GM21360 (cell line): ENCODE data around the gene CAMKK1.
A peak's percentile ranks its signal among the peaks of the same experiment; 100 is the strongest.

ENCODE experiments used
- ATAC-seq: cut with Tn5 transposase; IDR thresholded peaks from one replicate; pipeline ENCODE4 v1.9.1; 2021; ENCODE audit warnings: mild to moderate bottlenecking, moderate library complexity; ENCODE audit not compliant: unreplicated experiment

Gene CAMKK1

GRCh38 chr17:3893003-3893719 lies at the start of gene CAMKK1:
Gene CAMKK1, minus strand, starts transcription at chr17:3893053. Its CDS starts 7,366 bp downstream, at chr17:3885687.
- ATAC-seq = peak; percentile 75

GRCh38 chr17:3940965-3941698 lies 48.3 kb upstream of the CAMKK1 start:
- no peak for ATAC-seq

DNA sequence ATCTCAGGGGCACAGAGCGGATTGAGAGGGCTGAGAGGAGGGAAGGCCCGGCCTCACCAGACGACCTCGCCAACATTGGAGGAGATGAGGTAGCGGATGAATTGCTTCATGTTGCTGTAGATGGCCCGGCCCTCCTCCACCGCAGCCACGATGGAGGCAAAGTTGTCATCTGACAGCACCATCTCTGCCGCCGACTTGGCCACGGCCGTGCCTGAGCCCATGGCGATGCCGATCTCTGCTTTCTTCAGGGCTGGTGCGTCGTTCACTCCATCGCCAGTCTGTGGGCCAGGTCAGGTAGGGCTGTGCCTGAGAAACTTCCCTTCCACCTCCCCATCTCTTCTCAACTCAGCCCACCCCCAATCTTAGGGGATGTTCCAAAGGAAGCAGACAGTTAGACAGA lies 44.5 kb upstream of the CAMKK1 start:
- no peak for ATAC-seq

GRCh38 chr17:3935825-3936355 lies 43.0 kb upstream of the CAMKK1 start:
- ATAC-seq = no peak

- no peak for ATAC-seq
Measured at GRCh38 chr17:3935140-3935542, 42.3 kb upstream of the CAMKK1 start.

GRCh38 chr17:3929764-3930163 lies 36.9 kb upstream of the CAMKK1 start:
- no peak for ATAC-seq

DNA sequence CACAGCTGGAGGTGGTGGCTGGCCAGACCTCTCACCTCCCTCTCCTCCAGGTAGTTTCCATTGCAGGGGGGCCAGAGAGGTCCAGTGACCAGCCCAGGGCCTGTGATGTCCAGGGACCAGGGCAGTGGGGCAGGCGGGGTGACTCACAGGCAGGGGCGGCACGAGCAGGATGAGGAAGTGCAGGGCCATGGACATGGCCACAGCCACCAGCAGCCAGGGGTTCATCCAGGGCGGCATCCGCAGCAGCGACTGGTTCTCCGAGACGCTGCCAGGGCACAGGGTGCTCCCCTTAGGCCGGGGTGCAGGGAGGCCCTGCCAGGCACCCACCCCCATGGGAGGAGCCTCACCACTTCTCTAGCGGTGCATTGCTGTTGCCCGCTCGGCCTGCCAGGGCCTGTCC lies 36.3 kb upstream of the CAMKK1 start:
- no peak for ATAC-seq

DNA sequence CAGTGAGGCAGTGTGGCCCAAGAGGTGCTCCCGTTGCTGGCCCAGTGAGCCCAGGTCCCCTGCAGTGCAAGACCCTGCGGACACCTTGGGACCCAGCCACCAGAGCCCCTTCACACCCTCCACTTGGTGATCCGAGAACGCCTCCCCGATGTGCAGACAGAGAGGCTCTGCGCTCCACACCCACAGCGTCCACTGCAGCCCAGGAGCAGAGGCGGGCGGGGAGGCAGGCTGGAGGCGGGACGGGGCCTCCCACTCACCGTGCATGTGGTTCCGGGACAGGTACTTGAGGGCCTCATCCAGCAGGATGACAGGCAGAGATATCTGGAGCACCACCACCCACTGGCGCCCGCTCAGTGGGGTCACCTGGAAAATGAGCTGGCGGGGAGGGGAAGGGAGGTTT lies 35.6 kb upstream of the CAMKK1 start:
- no peak for ATAC-seq

- ATAC-seq = no peak
Measured at GRCh38 chr17:3927628-3928340, 34.9 kb upstream of the CAMKK1 start.

DNA sequence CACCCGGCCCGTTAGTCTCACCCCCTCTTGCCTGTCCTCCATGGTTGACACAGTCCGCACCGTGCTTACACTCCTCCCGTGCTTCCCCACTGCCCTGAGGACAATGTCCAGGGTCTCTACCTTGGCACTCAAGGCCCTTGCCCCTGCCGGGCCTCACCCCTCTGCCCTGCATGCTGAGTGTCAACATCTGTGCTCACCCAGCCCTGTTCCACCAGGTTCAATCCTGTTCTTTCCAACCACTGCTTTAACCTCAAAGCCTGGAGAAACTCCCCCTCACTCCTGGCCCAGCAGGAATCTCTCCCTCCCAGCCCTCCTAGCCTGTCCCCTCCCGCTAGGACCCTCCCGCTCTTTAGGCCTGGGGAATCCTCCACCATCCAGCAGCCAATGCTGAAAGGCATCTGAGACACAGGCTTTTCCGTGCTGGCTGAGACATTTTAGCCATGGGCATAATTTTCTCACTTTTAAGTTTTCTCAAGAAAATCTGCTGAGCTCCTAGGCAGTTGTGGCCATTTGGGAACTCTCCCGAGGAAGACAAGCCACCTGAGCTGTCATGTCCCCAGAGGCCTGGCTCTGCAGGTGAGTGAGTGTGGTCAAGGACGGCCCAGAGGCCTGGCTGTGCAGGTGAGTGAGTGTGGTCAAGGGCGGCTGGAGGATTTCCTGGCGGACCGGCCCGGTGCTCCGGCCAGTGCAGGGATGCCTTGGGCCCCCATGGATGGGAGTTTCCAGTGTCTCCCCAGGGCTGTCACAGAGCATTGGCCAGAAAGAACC lies 34.2 kb upstream of the CAMKK1 start:
- ATAC-seq = no peak

GRCh38 chr17:3925684-3926485 lies 33.0 kb upstream of the CAMKK1 start:
- no peak for ATAC-seq

DNA sequence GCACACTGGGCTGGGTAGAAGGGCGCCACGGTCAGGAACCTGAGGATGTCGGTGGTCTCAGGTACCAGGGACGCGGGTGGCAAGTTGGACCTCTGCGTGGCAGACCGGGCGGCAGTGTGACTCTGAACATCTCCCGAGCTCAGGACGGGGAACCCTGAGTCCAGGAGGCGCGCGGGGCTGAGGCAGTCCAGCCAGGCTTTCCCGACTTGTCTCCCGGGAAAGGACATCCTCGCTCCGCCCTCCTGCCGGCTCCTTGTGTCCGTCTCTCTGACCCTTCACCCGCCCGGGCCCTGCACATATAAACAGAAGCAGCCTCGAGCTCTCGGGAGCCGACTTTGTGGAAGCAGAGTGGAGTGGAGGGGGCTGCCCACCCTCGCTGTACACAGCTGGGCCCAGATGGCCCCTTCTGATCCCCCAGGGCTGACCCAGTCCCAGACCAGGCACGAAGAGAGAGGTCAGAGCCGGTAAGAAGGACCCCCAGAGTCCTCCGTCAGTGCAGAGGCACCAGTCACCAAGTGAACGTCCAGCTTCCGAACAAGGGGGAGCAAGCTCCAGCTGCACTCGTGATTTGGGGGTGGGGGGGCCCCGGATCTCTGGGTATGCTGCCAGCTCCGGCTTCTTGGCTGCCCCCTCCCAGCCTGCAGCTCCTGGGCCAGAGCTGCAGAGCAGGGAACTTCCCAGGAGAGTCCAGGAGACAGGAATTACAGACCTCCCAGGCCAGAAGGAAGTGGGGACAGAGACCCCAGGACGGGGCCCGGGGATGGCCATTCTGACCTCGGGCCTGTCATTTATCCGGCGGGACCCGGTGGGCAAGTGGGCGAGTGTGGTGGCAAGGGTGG lies 31.9 kb upstream of the CAMKK1 start:
- no peak for ATAC-seq

- ATAC-seq = no peak
Measured at GRCh38 chr17:3923466-3924190, 30.8 kb upstream of the CAMKK1 start.

DNA sequence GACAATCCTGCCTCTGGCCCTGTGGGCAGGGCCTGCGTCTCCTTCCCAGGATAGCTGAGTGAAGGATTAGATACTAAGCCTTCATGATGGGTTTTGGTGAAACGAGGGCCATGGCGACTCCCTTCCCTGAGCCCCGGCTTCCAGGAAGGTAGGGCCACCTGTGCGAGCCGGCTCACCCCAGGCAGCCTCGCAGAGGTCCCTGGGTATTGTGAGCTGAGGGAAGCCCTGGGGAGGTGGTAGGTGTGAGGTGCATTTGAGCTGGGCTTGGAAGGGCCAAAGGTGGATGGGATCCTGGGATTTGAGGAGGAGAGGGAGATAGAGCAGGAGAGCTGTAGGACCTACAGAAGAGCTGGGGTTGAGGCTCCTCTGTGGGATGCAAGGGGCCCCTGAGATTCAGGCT lies 29.9 kb upstream of the CAMKK1 start:
- ATAC-seq = no peak

DNA sequence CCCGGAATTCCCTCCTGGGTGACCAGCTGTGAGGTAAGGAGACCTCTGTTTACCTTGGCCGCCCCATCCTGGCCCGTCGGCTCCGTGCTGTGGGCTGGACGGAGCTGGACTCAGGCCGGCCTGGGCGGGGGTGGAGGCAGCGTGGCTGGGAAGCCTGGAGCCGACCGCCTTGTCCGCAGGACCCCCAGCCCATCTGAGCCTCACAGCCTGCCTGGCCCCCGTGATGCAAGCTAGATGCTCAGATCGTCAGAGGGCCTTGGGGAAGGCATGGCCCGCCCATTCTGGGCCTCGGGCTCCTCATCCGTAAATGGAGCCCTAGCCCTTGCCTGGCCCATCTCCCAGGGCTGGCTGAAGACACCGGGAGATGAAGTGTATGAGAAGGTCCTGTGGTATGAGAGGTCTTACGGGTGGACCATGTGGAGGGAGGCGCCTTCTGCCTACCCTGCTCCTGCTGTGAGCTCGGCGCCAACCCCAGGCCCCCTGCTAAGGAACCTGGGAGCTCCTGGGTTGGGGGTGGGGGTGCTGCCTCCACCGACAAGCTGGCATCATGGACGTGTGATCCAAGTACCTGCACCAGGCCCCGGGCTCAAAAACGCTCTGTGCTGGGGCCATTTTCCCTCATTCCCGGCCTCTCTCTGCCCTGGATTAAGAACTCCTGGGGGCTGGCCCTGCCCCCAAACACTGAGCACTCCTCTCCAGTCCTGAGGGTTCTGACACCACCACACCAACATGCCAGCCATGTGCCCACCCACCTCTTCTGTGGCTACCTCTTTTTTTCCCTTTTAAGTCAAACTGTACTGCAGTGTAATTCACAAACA lies 28.9 kb upstream of the CAMKK1 start:
- ATAC-seq = no peak

GRCh38 chr17:3921006-3921405 lies 28.2 kb upstream of the CAMKK1 start:
- ATAC-seq = no peak

GRCh38 chr17:3919123-3919624 lies 26.3 kb upstream of the CAMKK1 start:
- ATAC-seq = no peak
